ENCODE measurements around the gene PLA2R1.
A peak's percentile ranks its signal among the peaks of the same experiment; 100 is the strongest.

PLA2R1 gene

GRCh38 chr2:159982270-159982669 lies 80.1 kb downstream of the PLA2R1 start:
- H3K14ac ChIP-seq (ENCODE audit: low read length) = no peak overlapping the region
- H3K18ac ChIP-seq (ENCODE audit: low read length) = no peak overlapping the region
- no peaks in the 10 kb centered on the region for H3K79me1 ChIP-seq (ENCODE audit: low read depth, low read length)
- H4K8ac ChIP-seq (ENCODE audit: low read depth, low read length) = no peak overlapping the region
- H3K4me3 ChIP-seq (ENCODE audit: low read length in 2 of 2) = no peak overlapping the region
- no peaks in the 10 kb centered on the region for H3K36me3 ChIP-seq (replicated peaks in 1 of 2; ENCODE audit: control insufficient read depth in 2 of 2, insufficient read depth in 2 of 2, low read length in 2 of 2)
- H2AFZ ChIP-seq (ENCODE audit: low read length) = peak overlapping the region; percentile 18
- H3K9ac ChIP-seq (ENCODE audit: low read depth, low read length, poor library complexity) = no peak overlapping the region
- H2AK5ac ChIP-seq (ENCODE audit: low read depth, low read length) = no peak overlapping the region
- no peak overlapping the region for H4K91ac ChIP-seq (ENCODE audit: low read depth, low read length, poor library complexity)
- H2BK120ac ChIP-seq (ENCODE audit: low read depth, low read length) = no peak overlapping the region
- H3K27me3 ChIP-seq (ENCODE audit: control insufficient read depth in 3 of 3, insufficient read depth in 3 of 3, low read depth in 1 of 3, low read length in 3 of 3) = peaks cover 0 to 2% (median 0%) of the 10 kb centered on the region in 3 experiments
- peaks cover 3 to 10% of the 10 kb centered on the region in 2 donors for H3K4me1 ChIP-seq (ENCODE audit: control insufficient read depth in 2 of 2, insufficient read depth in 1 of 2, low read depth in 1 of 2, low read length in 2 of 2)
- no peak overlapping the region for H3K27ac ChIP-seq (replicated peaks; ENCODE audit: low read length)
- no peak overlapping the region for H2BK5ac ChIP-seq (ENCODE audit: low read length)
- H3K4ac ChIP-seq (ENCODE audit: low read length) = no peak overlapping the region
- H3K23ac ChIP-seq (ENCODE audit: low read depth, low read length, poor library complexity) = no peak overlapping the region
- no CpG with 5 or more reads among the region's 3 CpGs for WGBS, 2 donors (ENCODE audit: extremely low coverage in 2 of 2, insufficient read length in 2 of 2, insufficient replicate concordance in 1 of 2)
- H3K4me2 ChIP-seq (ENCODE audit: insufficient read depth, low read length, poor library complexity, severe bottlenecking) = no peak overlapping the region
- H2BK12ac ChIP-seq (ENCODE audit: low read length) = no peak overlapping the region
- H3K9me3 ChIP-seq (replicated peaks in 1 of 2; ENCODE audit: control insufficient read depth in 2 of 2, insufficient read depth in 1 of 2, low read depth in 1 of 2, low read length in 2 of 2) = no peaks in the 10 kb centered on the region
- DNase-seq (ENCODE audit: low spot score) = no peak
- H2BK15ac ChIP-seq (ENCODE audit: low read length) = no peak overlapping the region

DNA sequence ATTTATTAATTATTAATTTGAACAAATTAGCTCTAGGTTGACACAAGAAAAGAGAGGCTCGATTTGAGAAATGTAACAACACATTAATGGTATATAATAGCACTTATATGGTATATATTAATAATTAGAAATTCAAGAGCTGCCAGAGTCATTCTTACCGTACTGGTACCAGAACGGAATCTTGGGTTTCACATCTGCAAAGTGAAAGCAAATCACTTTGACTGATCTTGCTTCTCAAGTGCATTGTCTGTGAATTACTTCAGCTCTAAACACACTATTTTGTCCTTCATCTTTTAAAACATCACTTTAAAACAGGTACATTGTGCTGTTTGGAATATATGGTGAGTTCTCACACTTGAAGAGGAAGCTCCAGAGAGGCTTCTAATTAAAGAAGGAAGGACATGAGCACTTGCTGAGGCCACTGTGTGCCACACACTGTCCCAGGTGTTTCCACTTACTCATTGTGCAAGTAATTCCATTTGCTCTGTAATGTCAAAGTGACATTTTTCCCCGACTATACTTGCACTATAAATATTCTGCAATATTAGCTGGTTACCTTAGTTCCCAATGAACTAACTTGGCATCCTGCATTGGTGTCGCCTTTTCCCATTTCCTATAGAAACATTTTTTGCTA lies 85.8 kb downstream of the PLA2R1 start:
- no peak overlapping the region for H3K4me2 ChIP-seq (ENCODE audit: insufficient read depth, low read length, poor library complexity, severe bottlenecking)
- H2BK12ac ChIP-seq (ENCODE audit: low read length) = no peak overlapping the region
- H3K14ac ChIP-seq (ENCODE audit: low read length) = no peak overlapping the region
- H2AFZ ChIP-seq (ENCODE audit: low read length) = no peak overlapping the region
- H3K9me3 ChIP-seq (replicated peaks in 1 of 2; ENCODE audit: control insufficient read depth in 2 of 2, insufficient read depth in 1 of 2, low read depth in 1 of 2, low read length in 2 of 2) = no peaks in the 10 kb centered on the region
- no peak overlapping the region for H2BK5ac ChIP-seq (ENCODE audit: low read length)
- H3K18ac ChIP-seq (ENCODE audit: low read length) = no peak overlapping the region
- no peaks in the 10 kb centered on the region for H3K36me3 ChIP-seq (replicated peaks in 1 of 2; ENCODE audit: control insufficient read depth in 2 of 2, insufficient read depth in 2 of 2, low read length in 2 of 2)
- no peak overlapping the region for H3K23ac ChIP-seq (ENCODE audit: low read depth, low read length, poor library complexity)
- no peak overlapping the region for H2BK15ac ChIP-seq (ENCODE audit: low read length)
- no peak overlapping the region for H3K27ac ChIP-seq (replicated peaks; ENCODE audit: low read length)
- no peaks in the 10 kb centered on the region for H3K79me1 ChIP-seq (ENCODE audit: low read depth, low read length)
- WGBS, 2 donors (ENCODE audit: extremely low coverage in 2 of 2, insufficient read length in 2 of 2, insufficient replicate concordance in 1 of 2) = no CpG with 5 or more reads among the region's 5 CpGs
- no peak overlapping the region for H3K4me3 ChIP-seq (ENCODE audit: low read length in 2 of 2)
- no peak overlapping the region for H4K8ac ChIP-seq (ENCODE audit: low read depth, low read length)
- H3K27me3 ChIP-seq (ENCODE audit: control insufficient read depth in 3 of 3, insufficient read depth in 3 of 3, low read depth in 1 of 3, low read length in 3 of 3) = no peaks in the 10 kb centered on the region
- no peak overlapping the region for H3K4ac ChIP-seq (ENCODE audit: low read length)
- no peak overlapping the region for H4K91ac ChIP-seq (ENCODE audit: low read depth, low read length, poor library complexity)
- no peak overlapping the region for H2BK120ac ChIP-seq (ENCODE audit: low read depth, low read length)
- H3K9ac ChIP-seq (ENCODE audit: low read depth, low read length, poor library complexity) = no peak overlapping the region
- no peak overlapping the region for H2AK5ac ChIP-seq (ENCODE audit: low read depth, low read length)
- no peak for DNase-seq (ENCODE audit: low spot score)
- no peaks in the 10 kb centered on the region for H3K4me1 ChIP-seq (ENCODE audit: control insufficient read depth in 2 of 2, insufficient read depth in 1 of 2, low read depth in 1 of 2, low read length in 2 of 2)

DNA sequence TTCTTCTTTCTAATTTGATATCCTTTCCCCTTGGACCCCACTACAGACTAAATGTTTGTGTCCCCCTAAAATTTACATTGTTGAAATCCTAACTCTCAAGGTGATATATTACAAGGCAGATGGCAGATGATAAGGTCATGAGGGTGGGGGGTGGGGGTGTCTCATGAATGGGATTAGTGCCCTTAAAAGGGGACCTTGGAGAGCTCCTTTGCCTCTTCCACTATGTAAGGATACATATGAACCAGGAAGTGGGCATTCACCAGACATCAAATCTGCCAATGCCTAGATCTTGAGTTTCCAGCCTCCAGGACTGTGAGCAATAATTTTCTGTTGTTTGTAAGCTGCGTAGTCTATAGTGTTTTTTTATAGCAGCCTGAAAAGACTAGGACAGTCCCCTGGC lies 89.1 kb downstream of the PLA2R1 start:
- Histone ChIP-seq H3K79me1 (ENCODE audit: low read depth, low read length) (no peaks in the 10 kb centered on the region), H3K23ac (ENCODE audit: low read depth, low read length, poor library complexity) (no peak overlapping the region), H4K8ac (ENCODE audit: low read depth, low read length) (no peak overlapping the region), H3K27me3 (ENCODE audit: control insufficient read depth in 3 of 3, insufficient read depth in 3 of 3, low read depth in 1 of 3, low read length in 3 of 3) (no peaks in the 10 kb centered on the region), H2BK120ac (ENCODE audit: low read depth, low read length) (no peak overlapping the region), H3K9ac (ENCODE audit: low read depth, low read length, poor library complexity) (no peak overlapping the region), H3K27ac (replicated peaks; ENCODE audit: low read length) (no peak overlapping the region), H3K4ac (ENCODE audit: low read length) (no peak overlapping the region), H3K4me1 (ENCODE audit: control insufficient read depth in 2 of 2, insufficient read depth in 1 of 2, low read depth in 1 of 2, low read length in 2 of 2) (no peaks in the 10 kb centered on the region), H2AFZ (ENCODE audit: low read length) (no peak overlapping the region), H2BK12ac (ENCODE audit: low read length) (no peak overlapping the region), H3K14ac (ENCODE audit: low read length) (no peak overlapping the region), H4K91ac (ENCODE audit: low read depth, low read length, poor library complexity) (no peak overlapping the region), H2AK5ac (ENCODE audit: low read depth, low read length) (no peak overlapping the region), H2BK5ac (ENCODE audit: low read length) (no peak overlapping the region), H3K36me3 (replicated peaks in 1 of 2; ENCODE audit: control insufficient read depth in 2 of 2, insufficient read depth in 2 of 2, low read length in 2 of 2) (no peaks in the 10 kb centered on the region), H3K4me3 (ENCODE audit: low read length in 2 of 2) (no peak overlapping the region), H3K18ac (ENCODE audit: low read length) (no peak overlapping the region), H3K9me3 (replicated peaks in 1 of 2; ENCODE audit: control insufficient read depth in 2 of 2, insufficient read depth in 1 of 2, low read depth in 1 of 2, low read length in 2 of 2) (no peaks in the 10 kb centered on the region), H2BK15ac (ENCODE audit: low read length) (no peak overlapping the region), H3K4me2 (ENCODE audit: insufficient read depth, low read length, poor library complexity, severe bottlenecking) (no peak overlapping the region)
- no peak for DNase-seq (ENCODE audit: low spot score)
- WGBS, 2 donors (ENCODE audit: extremely low coverage in 2 of 2, insufficient read length in 2 of 2, insufficient replicate concordance in 1 of 2) = no CpG with 5 or more reads among the region's 1 CpG

GRCh38 chr2:159971365-159972152 lies 90.9 kb downstream of the PLA2R1 start:
- no peak overlapping the region for H3K4me2 ChIP-seq (ENCODE audit: insufficient read depth, low read length, poor library complexity, severe bottlenecking)
- H3K18ac ChIP-seq (ENCODE audit: low read length) = no peak overlapping the region
- no CpG with 5 or more reads among the region's 7 CpGs for WGBS, 2 donors (ENCODE audit: extremely low coverage in 2 of 2, insufficient read length in 2 of 2, insufficient replicate concordance in 1 of 2)
- H2BK120ac ChIP-seq (ENCODE audit: low read depth, low read length) = no peak overlapping the region
- no peaks in the 10 kb centered on the region for H3K36me3 ChIP-seq (replicated peaks in 1 of 2; ENCODE audit: control insufficient read depth in 2 of 2, insufficient read depth in 2 of 2, low read length in 2 of 2)
- H3K23ac ChIP-seq (ENCODE audit: low read depth, low read length, poor library complexity) = no peak overlapping the region
- H2AFZ ChIP-seq (ENCODE audit: low read length) = no peak overlapping the region
- no peak overlapping the region for H4K8ac ChIP-seq (ENCODE audit: low read depth, low read length)
- H3K4me3 ChIP-seq (ENCODE audit: low read length in 2 of 2) = no peak overlapping the region
- no peak overlapping the region for H2BK12ac ChIP-seq (ENCODE audit: low read length)
- DNase-seq (ENCODE audit: low spot score) = no peak
- no peaks in the 10 kb centered on the region for H3K79me1 ChIP-seq (ENCODE audit: low read depth, low read length)
- no peak overlapping the region for H2AK5ac ChIP-seq (ENCODE audit: low read depth, low read length)
- no peak overlapping the region for H3K27ac ChIP-seq (replicated peaks; ENCODE audit: low read length)
- no peaks in the 10 kb centered on the region for H3K9me3 ChIP-seq (replicated peaks in 1 of 2; ENCODE audit: control insufficient read depth in 2 of 2, insufficient read depth in 1 of 2, low read depth in 1 of 2, low read length in 2 of 2)
- no peak overlapping the region for H3K14ac ChIP-seq (ENCODE audit: low read length)
- no peaks in the 10 kb centered on the region for H3K27me3 ChIP-seq (ENCODE audit: control insufficient read depth in 3 of 3, insufficient read depth in 3 of 3, low read depth in 1 of 3, low read length in 3 of 3)
- no peak overlapping the region for H2BK15ac ChIP-seq (ENCODE audit: low read length)
- no peak overlapping the region for H4K91ac ChIP-seq (ENCODE audit: low read depth, low read length, poor library complexity)
- H3K9ac ChIP-seq (ENCODE audit: low read depth, low read length, poor library complexity) = no peak overlapping the region
- no peak overlapping the region for H2BK5ac ChIP-seq (ENCODE audit: low read length)
- no peak overlapping the region for H3K4ac ChIP-seq (ENCODE audit: low read length)
- H3K4me1 ChIP-seq (ENCODE audit: control insufficient read depth in 2 of 2, insufficient read depth in 1 of 2, low read depth in 1 of 2, low read length in 2 of 2) = no peaks in the 10 kb centered on the region

Data from neuronal stem cell (in vitro differentiated cells).